ENCODE data around the gene LRRK2.

DNA sequence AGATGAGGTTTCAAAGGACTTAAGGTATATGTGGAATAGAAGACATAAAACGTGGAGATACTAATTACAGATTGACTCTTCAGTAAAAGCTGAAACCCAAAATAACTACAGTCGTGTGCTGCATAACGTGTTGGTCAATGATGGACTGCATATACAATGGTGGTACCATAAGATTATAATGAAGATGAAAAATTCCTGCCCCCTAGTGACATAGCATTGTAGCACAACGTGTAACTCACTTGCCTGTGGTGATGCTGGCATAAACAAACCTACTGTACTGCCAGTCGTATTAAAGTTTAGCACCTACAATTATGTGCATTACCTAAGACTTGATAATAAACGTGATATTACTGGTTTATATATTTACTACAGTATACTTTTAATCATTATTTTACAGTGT is 150.3 kb downstream of the LRRK2 start:
- TF ChIP-seq, protein P1, sequence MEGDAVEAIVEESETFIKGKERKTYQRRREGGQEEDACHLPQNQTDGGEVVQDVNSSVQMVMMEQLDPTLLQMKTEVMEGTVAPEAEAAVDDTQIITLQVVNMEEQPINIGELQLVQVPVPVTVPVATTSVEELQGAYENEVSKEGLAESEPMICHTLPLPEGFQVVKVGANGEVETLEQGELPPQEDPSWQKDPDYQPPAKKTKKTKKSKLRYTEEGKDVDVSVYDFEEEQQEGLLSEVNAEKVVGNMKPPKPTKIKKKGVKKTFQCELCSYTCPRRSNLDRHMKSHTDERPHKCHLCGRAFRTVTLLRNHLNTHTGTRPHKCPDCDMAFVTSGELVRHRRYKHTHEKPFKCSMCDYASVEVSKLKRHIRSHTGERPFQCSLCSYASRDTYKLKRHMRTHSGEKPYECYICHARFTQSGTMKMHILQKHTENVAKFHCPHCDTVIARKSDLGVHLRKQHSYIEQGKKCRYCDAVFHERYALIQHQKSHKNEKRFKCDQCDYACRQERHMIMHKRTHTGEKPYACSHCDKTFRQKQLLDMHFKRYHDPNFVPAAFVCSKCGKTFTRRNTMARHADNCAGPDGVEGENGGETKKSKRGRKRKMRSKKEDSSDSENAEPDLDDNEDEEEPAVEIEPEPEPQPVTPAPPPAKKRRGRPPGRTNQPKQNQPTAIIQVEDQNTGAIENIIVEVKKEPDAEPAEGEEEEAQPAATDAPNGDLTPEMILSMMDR (IDR thresholded peaks at IDR 0.05), result no peak
- TF ChIP-seq POLR2A (IDR thresholded peaks at IDR 0.05), result no peak

All from lower leg skin (tissue), 3 donors.